Body of pancreas (tissue), 4 donors: ENCODE data around the gene DYSF. TPM values are rescaled to one million over a fixed set of nuclear protein-coding genes. Genes with fewer than 3 reads are reported as not detected.
A peak's percentile ranks its signal among the peaks of the same experiment; 100 is the strongest.

ENCODE experiments used
- ATAC-seq: fragments of 150-250 bp; one replicate; pipeline ENCODE4 v1.9.1; 2016
- DNase-seq, 4 donors: peaks; one replicate each; pipeline ENCODE4 v3.0.0-alpha.2; 2019
- H3K27ac ChIP-seq, 4 donors: fragments of 200-600 bp; sonication (generic); 1 replicate in 3 of 4; 2 replicates in 1 of 4; pipeline versions ENCODE4 v1.5.1 to v1.6.1; 2016 to 2019; ENCODE audit warnings: mild to moderate bottlenecking in 1 of 4, mixed read lengths in 1 of 4, moderate library complexity in 1 of 4
- H3K27me3 ChIP-seq, 2 donors: fragments of 200-600 bp; sonication (generic); one replicate each; pipeline ENCODE4 v1.6.0; 2016; ENCODE audit warnings: mild to moderate bottlenecking in 1 of 2
- H3K36me3 ChIP-seq, 2 donors: fragments of 200-600 bp; sonication (generic); replicated peaks in 1 of 2; 2 replicates each; pipeline ENCODE4 v1.5.1; 2016; ENCODE audit warnings: low read depth in 2 of 2; ENCODE audit not compliant: insufficient read depth in 1 of 2
- H3K4me1 ChIP-seq: fragments of 200-600 bp; sonication (generic); one replicate; pipeline ENCODE4 v1.6.0; 2016
- H3K4me3 ChIP-seq, 2 donors: fragments of 200-600 bp; sonication (generic); 1 replicate in 1 of 2; 2 replicates in 1 of 2; pipeline ENCODE4 v1.5.1; 2016 to 2019
- H3K9me3 ChIP-seq, 3 donors: fragments of 200-600 bp; sonication (generic); 1 replicate in 2 of 3; 2 replicates in 1 of 3; pipeline ENCODE4 v1.5.1; 2016
- CTCF ChIP-seq, 7 experiments: fragments of 450-650 bp in 4 of 7; fragments of 200-600 bp in 3 of 7; sonication (generic) in 3 of 7; IDR thresholded peaks; one replicate each; pipeline ENCODE4 v1.5.1; 2016 to 2019; ENCODE audit warnings: antibody characterized with exemption in 7 of 7
- POLR2A ChIP-seq, 3 donors: fragments of 450-650 bp; IDR thresholded peaks; one replicate each; pipeline ENCODE4 v1.6.1; 2016; ENCODE audit warnings: antibody characterized with exemption in 3 of 3, mild to moderate bottlenecking in 2 of 3
- WGBS, 2 donors: methylation state at CpG; one replicate each; pipeline ENCODE4 v1.1.5; 2017; 5-methylcytosine and 5-hydroxymethylcytosine counted together
- intact Hi-C: fragments of 100-400 bp; cut with DNase I; formaldehyde crosslinking; loops from one replicate; pipeline ENCODE4 v1.15.1; 2023
- total RNA-seq, 2 donors: library from RNA; depleted of rRNA; stranded (reverse); fragments of >200 nt; gene quantifications; one replicate each; pipeline ENCODE4 v1.1.0, GENCODE V29; 2016

DYSF gene
- total RNA-seq, 2 donors from 2014 or later: 3.1 to 10.9 TPM

GRCh38 chr2:71471276-71471675, 17.9 kb downstream of the DYSF start:
- 27 to 65% methylated on average over 1 of the region's 1 CpG for WGBS, 2 donors
- no peak for ATAC-seq
- H3K4me1 ChIP-seq: peaks cover 3% of the 10 kb centered on the region
- no peaks in the 10 kb centered on the region for H3K36me3 ChIP-seq
- H3K9me3 ChIP-seq: no peaks in the 10 kb centered on the region
- DNase-seq: no peak
- H3K4me3 ChIP-seq: no peak overlapping the region
- no peaks in the 10 kb centered on the region for H3K27me3 ChIP-seq
- TF ChIP-seq CTCF (IDR thresholded peaks at IDR 0.05) (no peak), POLR2A (IDR thresholded peaks at IDR 0.05) (no peak)
- no peak overlapping the region for H3K27ac ChIP-seq
- intact Hi-C loops: no loop called here

- Histone ChIP-seq H3K4me1 (no peaks in the 10 kb centered on the region), H3K9me3 (no peaks in the 10 kb centered on the region), H3K4me3 (no peak overlapping the region), H3K27ac (no peak overlapping the region), H3K36me3 (no peaks in the 10 kb centered on the region), H3K27me3 (no peaks in the 10 kb centered on the region)
- DNase-seq (no peak), ATAC-seq (no peak)
- 43 to 44% methylated on average over 2 of the region's 2 CpGs for whole genome bisulfite sequencing, 2 donors
- intact Hi-C loops: no loop called here
- TF ChIP-seq CTCF (IDR thresholded peaks at IDR 0.05) (no peak), POLR2A (IDR thresholded peaks at IDR 0.05) (no peak)
These were observed 18.7 kb downstream of the DYSF start for GRCh38 chr2:71472019-71472418.

GRCh38 chr2:71473346-71474031, 20.1 kb downstream of the DYSF start:
- Histone ChIP-seq H3K4me3 (no peak overlapping the region), H3K4me1 (no peaks in the 10 kb centered on the region), H3K27me3 (no peaks in the 10 kb centered on the region), H3K27ac (peak overlapping the region in 1 of 4 donors; percentile 5), H3K36me3 (no peaks in the 10 kb centered on the region), H3K9me3 (no peaks in the 10 kb centered on the region)
- ATAC-seq: no peak
- intact Hi-C loops: no loop called here
- DNase-seq: no peak
- TF ChIP-seq POLR2A (IDR thresholded peaks at IDR 0.05): no peak
- TF ChIP-seq CTCF (IDR thresholded peaks at IDR 0.05): no peak
- WGBS, 2 donors: 83 to 84% methylated on average over 9 of the region's 9 CpGs

GRCh38 chr2:71474116-71474743, 20.9 kb downstream of the DYSF start:
- H3K4me3 ChIP-seq: no peak overlapping the region
- H3K27me3 ChIP-seq: no peaks in the 10 kb centered on the region
- WGBS, 2 donors: 64 to 71% methylated on average over 5 of the region's 5 CpGs
- no peaks in the 10 kb centered on the region for H3K9me3 ChIP-seq
- intact Hi-C loops: no loop called here
- DNase-seq: no peak
- no peaks in the 10 kb centered on the region for H3K4me1 ChIP-seq
- peak overlapping the region in 1 of 4 donors; percentile 5 for H3K27ac ChIP-seq
- H3K36me3 ChIP-seq: no peaks in the 10 kb centered on the region
- ATAC-seq: no peak
- TF ChIP-seq POLR2A (IDR thresholded peaks at IDR 0.05) (no peak), CTCF (IDR thresholded peaks at IDR 0.05) (no peak)
